GM06990 (cell line): ENCODE results near the gene KLHL24.

Source experiments
- DNase-seq: peaks from one replicate; pipeline ENCODE4 v3.0.0-alpha.2; 2011; ENCODE audit not compliant: insufficient read length; ENCODE audit errors: extremely low read depth
- H3K27me3 ChIP-seq: replicated peaks from 2 replicates; pipeline ENCODE4 v1.6.0; 2011; ENCODE audit warnings: low read length; ENCODE audit not compliant: control insufficient read depth, insufficient read depth
- H3K36me3 ChIP-seq: 2 replicates; pipeline ENCODE4 v1.5.1; 2011; ENCODE audit warnings: low read length; ENCODE audit not compliant: control insufficient read depth, insufficient read depth
- H3K4me3 ChIP-seq: replicated peaks from 2 replicates; pipeline ENCODE4 v1.5.1; 2011; ENCODE audit warnings: low read depth, mild to moderate bottlenecking, control low read depth, low read length
- TF ChIP-seq, protein P1 (sequence below): IDR thresholded peaks from 2 replicates; pipeline ENCODE4 v1.5.1; 2011; ENCODE audit warnings: low read length, control low read depth, mild to moderate bottlenecking, inconsistent platforms; ENCODE audit not compliant: insufficient read depth, poor library complexity, severe bottlenecking

The KLHL24 gene, protein sequence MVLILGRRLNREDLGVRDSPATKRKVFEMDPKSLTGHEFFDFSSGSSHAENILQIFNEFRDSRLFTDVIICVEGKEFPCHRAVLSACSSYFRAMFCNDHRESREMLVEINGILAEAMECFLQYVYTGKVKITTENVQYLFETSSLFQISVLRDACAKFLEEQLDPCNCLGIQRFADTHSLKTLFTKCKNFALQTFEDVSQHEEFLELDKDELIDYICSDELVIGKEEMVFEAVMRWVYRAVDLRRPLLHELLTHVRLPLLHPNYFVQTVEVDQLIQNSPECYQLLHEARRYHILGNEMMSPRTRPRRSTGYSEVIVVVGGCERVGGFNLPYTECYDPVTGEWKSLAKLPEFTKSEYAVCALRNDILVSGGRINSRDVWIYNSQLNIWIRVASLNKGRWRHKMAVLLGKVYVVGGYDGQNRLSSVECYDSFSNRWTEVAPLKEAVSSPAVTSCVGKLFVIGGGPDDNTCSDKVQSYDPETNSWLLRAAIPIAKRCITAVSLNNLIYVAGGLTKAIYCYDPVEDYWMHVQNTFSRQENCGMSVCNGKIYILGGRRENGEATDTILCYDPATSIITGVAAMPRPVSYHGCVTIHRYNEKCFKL

DNA sequence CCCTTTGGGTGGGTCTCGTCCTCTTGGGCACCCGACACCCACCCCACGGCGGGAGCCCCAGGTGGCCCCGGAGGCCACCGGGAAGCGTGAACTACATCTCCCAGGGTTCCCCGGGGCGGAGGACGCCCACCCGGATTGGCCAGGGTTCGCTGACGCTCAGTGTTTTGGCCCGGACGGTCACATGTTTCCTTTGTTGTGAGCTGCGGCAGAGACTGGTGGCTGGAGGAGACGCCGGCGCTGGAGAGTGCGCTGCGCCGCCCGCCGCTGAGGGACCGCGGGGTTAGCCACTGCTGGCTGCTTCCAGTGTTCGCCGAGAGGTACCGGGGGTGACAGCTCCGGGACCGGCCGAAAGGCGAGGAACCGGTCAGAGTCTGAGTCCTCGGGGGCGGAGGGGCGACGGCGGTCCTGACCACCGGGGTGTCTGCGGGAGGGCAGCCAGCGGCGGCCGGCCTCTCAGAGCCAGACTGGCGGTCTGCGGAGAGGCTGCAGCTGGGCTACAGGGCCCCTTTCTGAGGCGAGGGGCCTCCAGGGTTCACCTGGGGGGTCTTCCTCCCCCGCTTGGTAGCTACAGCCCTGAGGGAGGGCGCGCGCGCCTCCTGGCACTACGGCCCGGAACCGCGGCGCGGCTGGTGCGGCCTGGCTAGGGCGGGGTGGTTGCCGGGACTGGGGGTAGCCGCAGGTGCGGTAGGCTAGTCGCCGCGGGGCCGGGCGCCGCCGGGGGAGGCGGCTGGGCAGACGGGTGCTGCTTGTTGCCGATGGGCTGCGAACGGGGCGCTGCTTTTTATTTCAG, at the start of gene KLHL24:
Gene KLHL24 (plus strand): TSS at position 193 of the 790 bp plus-strand sequence. CDS start 14,734 bp downstream, outside the sequence.
- TF ChIP-seq, protein P1, sequence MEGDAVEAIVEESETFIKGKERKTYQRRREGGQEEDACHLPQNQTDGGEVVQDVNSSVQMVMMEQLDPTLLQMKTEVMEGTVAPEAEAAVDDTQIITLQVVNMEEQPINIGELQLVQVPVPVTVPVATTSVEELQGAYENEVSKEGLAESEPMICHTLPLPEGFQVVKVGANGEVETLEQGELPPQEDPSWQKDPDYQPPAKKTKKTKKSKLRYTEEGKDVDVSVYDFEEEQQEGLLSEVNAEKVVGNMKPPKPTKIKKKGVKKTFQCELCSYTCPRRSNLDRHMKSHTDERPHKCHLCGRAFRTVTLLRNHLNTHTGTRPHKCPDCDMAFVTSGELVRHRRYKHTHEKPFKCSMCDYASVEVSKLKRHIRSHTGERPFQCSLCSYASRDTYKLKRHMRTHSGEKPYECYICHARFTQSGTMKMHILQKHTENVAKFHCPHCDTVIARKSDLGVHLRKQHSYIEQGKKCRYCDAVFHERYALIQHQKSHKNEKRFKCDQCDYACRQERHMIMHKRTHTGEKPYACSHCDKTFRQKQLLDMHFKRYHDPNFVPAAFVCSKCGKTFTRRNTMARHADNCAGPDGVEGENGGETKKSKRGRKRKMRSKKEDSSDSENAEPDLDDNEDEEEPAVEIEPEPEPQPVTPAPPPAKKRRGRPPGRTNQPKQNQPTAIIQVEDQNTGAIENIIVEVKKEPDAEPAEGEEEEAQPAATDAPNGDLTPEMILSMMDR: peak; percentile 1
- no peaks in the 10 kb centered on the region for H3K27me3 ChIP-seq
- no peaks in the 10 kb centered on the region for H3K36me3 ChIP-seq
- DNase-seq: peak; percentile 89
- peak within 1 kb of the TSS; percentile 69 for H3K4me3 ChIP-seq

DNA sequence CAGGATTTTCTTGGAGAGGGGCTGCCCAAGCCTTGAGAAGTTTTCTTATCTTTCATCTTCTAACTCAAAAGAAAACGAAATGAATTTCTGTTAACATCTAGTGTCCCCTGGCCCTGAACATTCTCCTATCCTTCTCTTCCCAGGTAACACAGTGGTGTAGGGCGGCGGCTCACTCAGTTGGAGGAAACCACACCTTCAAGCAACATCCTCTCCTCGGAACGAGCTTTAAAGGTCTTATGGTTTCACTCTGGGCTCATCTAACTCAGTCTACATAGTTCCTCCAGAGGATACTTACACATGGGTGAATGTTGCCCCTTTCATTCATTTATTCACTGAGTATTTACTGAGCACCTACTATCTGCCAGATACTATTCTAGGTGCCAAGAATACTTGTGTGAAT, 48.9 kb upstream of the KLHL24 start:
- TF ChIP-seq, protein P1: no peak
- H3K27me3 ChIP-seq: no peaks in the 10 kb centered on the region; the same call in 1 of the 2 replicates
- DNase-seq: no peak
- no peaks in the 10 kb centered on the region for H3K36me3 ChIP-seq
- no peak overlapping the region for H3K4me3 ChIP-seq

DNA sequence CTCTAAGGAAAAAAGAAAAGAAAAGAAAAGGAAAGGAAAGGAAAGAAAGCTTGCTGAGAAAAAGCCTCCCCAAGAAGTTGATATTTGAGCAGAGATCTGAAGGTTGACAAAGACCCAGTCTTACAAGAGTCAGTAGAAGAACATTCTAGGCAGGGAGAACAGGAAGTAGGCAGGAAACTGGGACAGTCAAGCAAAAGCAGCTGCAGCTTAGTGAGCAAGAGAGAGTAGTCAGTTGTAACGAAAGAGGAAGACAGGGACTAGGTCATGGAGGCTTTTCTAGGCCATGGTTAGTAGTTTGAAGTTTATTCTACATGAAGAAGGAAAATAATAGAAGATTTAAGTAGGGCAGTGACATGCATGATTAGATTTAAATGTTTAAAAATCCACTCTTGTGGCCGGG, 48.1 kb upstream of the KLHL24 start:
- H3K4me3 ChIP-seq: no peak overlapping the region
- TF ChIP-seq, protein P1: no peak
- DNase-seq: no peak

DNA sequence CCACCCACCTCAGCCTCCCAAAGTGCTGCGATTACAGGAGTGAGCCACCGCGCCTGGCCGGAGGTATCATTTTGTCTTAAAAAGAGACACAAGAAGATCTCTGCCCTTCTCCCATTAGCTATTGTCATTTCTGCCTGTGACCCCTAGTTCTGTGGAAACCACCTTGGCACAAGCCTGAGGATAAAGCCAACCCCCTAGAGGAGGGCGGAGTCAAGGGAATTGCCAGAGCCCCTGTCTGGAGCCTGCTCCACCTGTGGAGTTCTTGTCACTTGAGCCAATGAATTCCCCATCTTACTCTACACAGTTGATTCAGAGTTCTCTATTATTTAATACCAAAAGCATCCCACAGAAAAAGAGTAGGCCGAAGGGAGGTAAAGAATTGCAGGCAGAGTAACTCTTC, 45.0 kb upstream of the KLHL24 start:
- no peaks in the 10 kb centered on the region; the same call in none of the 2 replicates for H3K27me3 ChIP-seq
- no peak for DNase-seq
- no peaks in the 10 kb centered on the region for H3K36me3 ChIP-seq
- H3K4me3 ChIP-seq: no peak overlapping the region
- TF ChIP-seq, protein P1: no peak

More for the DNA sequence above, 48.1 kb upstream of the KLHL24 start:
- Histone ChIP-seq H3K36me3 (no peaks in the 10 kb centered on the region), H3K27me3 (no peaks in the 10 kb centered on the region; the same call in 1 of the 2 replicates)

DNA sequence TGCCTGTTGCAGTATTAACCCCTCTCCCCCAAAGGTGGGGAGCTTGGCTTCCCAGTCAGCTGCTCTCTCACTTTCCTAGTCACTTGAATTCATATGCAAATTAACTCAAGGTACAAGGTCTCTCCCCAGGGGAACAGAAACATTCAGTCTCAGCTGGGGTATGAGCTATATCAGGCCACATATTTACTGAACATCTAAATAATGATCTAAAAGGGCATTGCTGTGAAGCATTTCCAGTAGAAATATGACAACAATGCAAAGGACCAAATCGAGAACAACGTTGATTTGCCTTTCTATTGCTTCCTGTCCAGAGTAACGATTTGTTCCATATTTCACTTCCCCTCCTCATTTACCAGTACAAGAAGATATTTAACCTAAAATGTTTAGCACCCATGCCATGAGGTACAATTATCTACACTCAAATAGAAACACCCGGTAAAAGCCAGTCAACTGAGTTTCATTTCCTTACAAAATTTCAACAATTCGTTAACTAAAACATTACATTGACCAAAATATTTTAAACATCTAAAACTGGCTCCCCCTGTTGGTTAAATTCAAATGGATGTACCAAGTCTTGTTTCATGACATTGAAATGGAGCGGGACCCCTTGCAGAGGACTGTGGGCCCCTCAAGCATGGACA, 43.4 kb upstream of the KLHL24 start:
- TF ChIP-seq, protein P1: peak; percentile 43
- Histone ChIP-seq H3K4me3 (no peak overlapping the region), H3K36me3 (no peaks in the 10 kb centered on the region), H3K27me3 (no peaks in the 10 kb centered on the region; the same call in none of the 2 replicates)
- peak; percentile 81 for DNase-seq
